ENCODE measurements around the gene KTN1.

The KTN1 gene

DNA sequence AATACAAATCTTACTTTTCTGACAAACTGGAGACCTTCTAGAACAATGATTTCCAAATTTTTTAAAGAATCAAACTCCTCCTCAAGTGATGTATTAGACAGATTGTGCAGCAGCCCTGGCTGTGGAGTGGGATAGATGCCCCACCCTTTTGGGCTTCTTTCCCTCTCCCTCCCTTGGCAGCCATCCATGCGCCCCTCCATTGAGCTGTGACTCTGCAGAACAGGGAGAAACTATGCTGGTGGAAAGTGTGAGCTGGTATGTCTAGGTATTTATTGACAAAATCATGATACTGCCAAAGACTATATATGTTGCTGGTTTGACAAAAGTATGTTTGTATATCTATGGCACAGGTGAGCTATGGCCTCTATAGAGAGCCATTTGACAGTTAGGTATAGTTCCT is 138.5 kb downstream of the KTN1 start:
- DNase-seq = no peak

DNA sequence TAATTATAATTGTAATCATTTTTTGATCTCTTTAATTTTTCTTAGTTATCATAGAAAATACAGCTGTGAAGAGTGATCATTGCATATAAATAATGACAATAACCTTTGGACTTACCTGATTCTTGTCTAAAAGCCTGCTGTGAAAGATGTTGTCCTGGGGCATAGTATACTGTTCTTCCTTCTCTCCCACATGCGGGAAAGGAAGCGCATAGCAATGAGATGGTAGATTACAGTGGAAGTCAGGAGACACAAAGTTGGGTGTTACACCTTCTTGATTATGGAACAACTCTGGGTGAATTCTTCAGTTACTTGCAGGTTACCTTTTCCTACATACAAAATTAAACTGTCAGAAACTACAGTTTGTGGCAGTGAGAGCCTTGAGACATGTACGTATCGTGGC is 140.8 kb downstream of the KTN1 start:
- no peak for DNase-seq

DNA sequence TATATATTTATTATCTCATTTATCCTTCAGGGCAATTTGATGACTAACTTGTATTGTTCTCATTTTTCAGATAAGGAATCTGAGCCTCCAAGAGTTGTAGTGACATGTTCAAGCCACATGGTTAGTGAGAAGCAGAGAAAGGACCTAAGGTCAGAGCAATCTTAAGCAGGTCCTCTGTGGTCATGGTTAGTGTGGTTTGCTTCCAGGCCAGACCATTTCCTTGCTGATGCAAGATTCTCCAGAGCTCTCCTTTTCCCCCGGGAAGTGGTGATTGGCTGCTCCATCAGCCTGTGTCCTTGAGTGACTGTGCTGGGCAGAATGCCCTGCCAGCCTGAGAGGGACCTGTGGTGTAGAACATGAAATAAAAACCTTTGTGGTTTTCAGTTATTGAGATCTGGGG is 141.3 kb downstream of the KTN1 start:
- DNase-seq = no peak

DNA sequence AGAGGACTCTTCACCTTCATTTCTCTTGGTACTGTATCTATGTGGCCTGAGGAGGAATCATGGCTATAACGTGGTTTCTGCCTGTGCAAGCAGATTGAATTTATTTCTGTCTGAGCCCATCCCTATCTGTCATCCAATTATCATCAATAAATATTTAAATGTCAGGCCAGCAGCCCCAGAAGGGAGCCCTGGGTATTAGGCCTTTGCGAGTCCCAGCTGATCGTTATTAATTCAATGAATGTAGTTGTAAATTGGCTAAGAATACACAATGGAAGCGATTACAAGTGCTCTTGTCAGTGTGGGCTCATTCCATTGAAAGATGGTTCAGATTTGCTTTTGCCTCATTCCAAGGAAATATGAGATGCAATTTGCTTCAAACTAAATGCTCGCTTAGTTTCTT is 142.0 kb downstream of the KTN1 start:
- no peak for DNase-seq

DNA sequence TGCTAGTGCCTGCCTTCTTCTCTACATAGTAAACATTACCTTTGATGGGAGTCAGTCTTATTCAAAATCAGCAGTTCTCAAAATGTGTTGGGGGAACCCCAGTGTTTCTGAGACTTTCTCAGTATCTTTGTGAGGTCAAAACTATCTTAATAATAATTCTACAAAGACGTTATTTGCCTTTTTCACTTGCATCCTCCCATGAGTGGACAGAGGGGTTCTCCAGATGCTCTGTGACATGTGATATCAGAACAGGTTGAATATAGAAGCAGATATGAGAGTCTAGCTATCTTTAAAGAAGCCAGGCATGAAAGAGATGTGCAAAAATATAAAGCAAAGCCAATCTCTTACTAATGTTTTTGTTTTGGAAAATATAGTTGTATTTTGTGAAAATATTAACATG is 144.7 kb downstream of the KTN1 start:
- DNase-seq = no peak

DNA sequence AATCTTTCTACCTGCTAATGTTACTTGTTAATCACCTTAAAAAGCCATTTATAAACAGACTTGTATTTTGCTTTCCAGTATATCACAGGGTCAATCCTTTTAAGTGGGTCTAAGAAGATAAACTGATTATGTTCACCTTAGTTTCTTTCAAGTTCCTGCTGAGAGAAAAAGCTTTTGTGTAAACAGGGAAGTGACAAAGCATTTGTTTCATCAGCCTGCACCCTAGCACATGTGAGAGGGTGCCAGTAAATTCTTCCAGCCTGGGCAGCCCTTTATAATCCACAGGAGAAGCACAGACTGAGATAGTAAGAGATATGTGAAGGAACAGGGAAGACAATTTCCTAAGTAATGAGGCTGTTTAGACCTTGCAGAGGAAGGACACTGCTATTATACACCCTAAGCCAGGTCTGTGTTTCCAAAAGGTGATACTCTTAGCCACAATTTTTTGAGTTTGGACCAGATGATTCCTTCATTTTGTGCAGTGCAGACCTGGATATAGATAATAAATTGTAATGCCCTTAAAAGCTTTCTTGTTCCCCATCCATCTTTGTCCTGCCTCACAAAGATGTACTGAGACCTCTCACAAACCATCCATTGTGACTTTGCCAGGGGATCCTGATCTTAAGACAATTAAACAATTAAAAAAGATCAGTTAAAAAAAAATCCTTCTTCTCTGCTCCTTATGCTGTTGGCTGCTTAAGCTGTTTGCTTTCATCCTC is 150.7 kb downstream of the KTN1 start:
- DNase-seq = no peak

DNA sequence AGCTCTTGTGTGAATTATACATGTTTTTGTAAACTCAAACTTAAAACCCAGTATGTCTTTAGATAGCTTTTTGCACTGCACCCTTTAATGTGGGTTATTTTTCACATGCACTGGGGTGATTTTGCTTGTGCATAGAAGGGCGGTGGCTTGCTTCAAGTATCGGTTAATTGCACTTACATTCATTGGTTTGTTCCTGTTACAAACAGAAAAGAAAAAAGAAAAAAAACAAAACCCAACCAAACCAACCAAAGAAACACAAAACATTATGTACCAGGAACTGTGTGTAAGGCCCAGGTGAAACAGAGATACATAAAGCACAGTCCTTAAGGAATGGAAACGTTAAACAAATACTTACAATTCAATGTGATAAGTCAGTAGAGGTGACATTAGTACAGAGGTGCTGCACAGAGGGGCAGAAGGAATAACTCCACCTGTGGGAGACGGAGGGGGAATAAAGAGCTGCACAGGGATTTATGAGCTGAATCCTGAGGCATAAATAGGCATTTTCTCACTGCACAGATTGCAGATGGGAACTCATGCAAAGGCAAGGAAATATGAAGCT is 151.4 kb downstream of the KTN1 start:
- DNase-seq = no peak

DNA sequence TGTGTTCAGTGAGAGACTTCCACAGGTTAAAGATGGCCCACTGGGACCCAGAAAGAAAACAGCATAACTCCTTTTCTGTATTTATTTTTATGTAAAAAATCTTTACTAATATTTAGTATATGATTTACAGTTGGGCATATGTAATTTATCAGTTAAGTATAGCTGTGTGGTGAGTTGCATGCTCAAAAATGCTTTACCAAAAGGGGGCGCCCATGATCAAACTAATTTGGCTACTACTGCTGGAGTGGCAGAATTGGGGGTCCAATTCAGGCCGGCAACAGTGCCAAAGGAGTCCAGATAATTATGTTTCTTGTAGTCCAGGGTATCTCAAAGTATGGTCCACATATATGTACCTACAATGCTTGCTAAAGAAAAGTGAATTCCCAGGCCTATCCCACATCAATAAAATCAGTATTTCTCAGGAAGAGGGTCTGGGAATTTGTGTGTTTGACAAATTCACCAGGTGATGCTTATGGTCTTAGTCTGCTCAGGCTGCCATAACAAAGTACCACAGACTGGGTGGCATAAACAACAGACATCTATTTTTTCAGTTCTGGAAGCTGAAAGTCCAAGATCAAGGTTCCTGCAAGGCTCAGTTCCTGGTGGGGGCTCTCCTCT is 152.0 kb downstream of the KTN1 start:
- peak; percentile 52 for DNase-seq

DNA sequence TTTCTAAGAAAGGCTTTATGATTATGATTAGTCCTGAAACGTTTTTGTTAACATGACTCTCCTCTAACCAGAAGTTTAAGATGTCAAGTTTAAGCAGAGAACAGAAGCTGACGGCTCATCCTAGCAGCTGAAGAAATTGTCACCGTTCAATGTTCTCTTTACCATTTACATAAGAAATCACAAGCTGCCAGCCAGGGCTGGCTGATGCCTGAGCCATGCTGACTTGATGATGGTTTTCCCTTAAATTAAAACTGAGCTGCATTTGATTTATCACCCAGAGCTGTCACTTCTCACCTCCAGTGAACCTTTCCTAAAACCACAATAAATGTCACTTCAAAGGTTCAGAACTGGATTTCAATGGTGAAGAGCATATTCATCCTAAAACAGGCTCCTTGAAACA is 153.6 kb downstream of the KTN1 start:
- DNase-seq = no peak

Data from retina (tissue), 1 donor.